ENCODE measurements around the gene RPL9. TPM values are rescaled to one million over a fixed set of nuclear protein-coding genes. Genes with fewer than 3 reads are reported as not detected.

Gene RPL9
- total and polyA plus RNA-seq, 7 donors: 1,915 to 14,511 (median 4,848) TPM

DNA sequence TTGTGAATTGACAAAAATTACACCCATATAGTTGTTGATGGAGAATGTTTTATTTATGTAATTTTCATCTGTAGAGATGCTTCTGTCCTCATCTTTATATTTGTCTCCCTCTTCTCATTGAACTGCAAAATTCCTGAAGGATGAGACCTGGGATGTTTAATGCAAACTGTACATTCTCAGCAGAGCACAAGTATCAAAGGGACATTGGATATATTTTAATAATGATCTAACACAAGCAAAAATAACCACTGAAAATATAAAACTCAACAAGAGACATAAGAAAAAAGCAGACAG is 40.0 kb upstream of the RPL9 start:
- H3K27me3 ChIP-seq: no peaks in the 10 kb centered on the region
- peaks cover 5 to 57% (median 33%) of the 10 kb centered on the region in 4 donors for H3K36me3 ChIP-seq
- no peaks in the 10 kb centered on the region for H3K9me3 ChIP-seq
- H3K27ac ChIP-seq: no peak overlapping the region
- intact Hi-C loops (cut with DNase I): no loop called here
- TF ChIP-seq EP300 (IDR thresholded peaks at IDR 0.05) (no peak), POLR2A (IDR thresholded peaks at IDR 0.05) (no peak), CTCF (IDR thresholded peaks at IDR 0.05) (no peak), POLR2AphosphoS5 (IDR thresholded peaks at IDR 0.05) (no peak)
- no peak for DNase-seq
- H3K4me3 ChIP-seq: no peak overlapping the region
- no peaks in the 10 kb centered on the region for H3K4me1 ChIP-seq

- TF ChIP-seq POLR2A (IDR thresholded peaks at IDR 0.05) (no peak), EP300 (IDR thresholded peaks at IDR 0.05) (no peak), CTCF (IDR thresholded peaks at IDR 0.05) (no peak)
- no peak for DNase-seq
- 92 to 93% methylated on average over 1 of the region's 1 CpG for WGBS, 2 donors
- Histone ChIP-seq H3K36me3 (peaks cover 0 to 52% (median 28%) of the 10 kb centered on the region in 4 donors), H3K4me1 (no peaks in the 10 kb centered on the region), H3K9me3 (no peaks in the 10 kb centered on the region), H3K27ac (no peak overlapping the region), H3K27me3 (no peaks in the 10 kb centered on the region), H3K4me3 (no peak overlapping the region)
- intact Hi-C loops (cut with DNase I): no loop called here
These were observed 39.4 kb upstream of the RPL9 start for GRCh38 chr4:39497909-39498726.

- TF ChIP-seq POLR2A (IDR thresholded peaks at IDR 0.05) (no peak), CTCF (IDR thresholded peaks at IDR 0.05) (no peak)
- no peak for DNase-seq
- no peaks in the 10 kb centered on the region for H3K4me1 ChIP-seq
- no peak overlapping the region for H3K4me3 ChIP-seq
- intact Hi-C loops (cut with DNase I): no loop called here
- H3K27me3 ChIP-seq: no peaks in the 10 kb centered on the region
- H3K36me3 ChIP-seq: peaks cover 0 to 28% (median 13%) of the 10 kb centered on the region in 4 donors
- WGBS, 2 donors: 49 to 72% methylated on average over 4 of the region's 4 CpGs
- no peak overlapping the region for H3K27ac ChIP-seq
- no peaks in the 10 kb centered on the region for H3K9me3 ChIP-seq
These were observed 36.9 kb upstream of the RPL9 start for GRCh38 chr4:39495446-39496213.

- H3K4me3 ChIP-seq: no peak overlapping the region
- TF ChIP-seq POLR2AphosphoS5 (IDR thresholded peaks at IDR 0.05) (no peak), CTCF (IDR thresholded peaks at IDR 0.05) (no peak)
- H3K9me3 ChIP-seq: no peaks in the 10 kb centered on the region
- H3K36me3 ChIP-seq: peaks cover 0 to 15% (median 8%) of the 10 kb centered on the region in 4 donors
- no peak for DNase-seq
- H3K27me3 ChIP-seq: no peaks in the 10 kb centered on the region
- intact Hi-C loops (cut with DNase I): no loop called here
- H3K4me1 ChIP-seq: no peaks in the 10 kb centered on the region
- no peak overlapping the region for H3K27ac ChIP-seq
- 95 to 96% methylated on average over 1 of the region's 1 CpG for WGBS, 2 donors
These were observed 35.6 kb upstream of the RPL9 start for GRCh38 chr4:39494354-39494753.

Data from sigmoid colon (tissue), 7 donors.